Kidney (tissue), 14 donors: ENCODE data around the gene CACNA1F. TPM values are rescaled to one million over a fixed set of nuclear protein-coding genes. Genes with fewer than 3 reads are reported as not detected.

Source experiments
- DNase-seq, 5 donors: peaks; one replicate each; pipeline ENCODE4 v3.0.0-alpha.2; 2013 to 2020
- FAIRE-seq: peaks from 2 replicates; lab custom pipeline; 2012; peaks lifted over from hg19 to GRCh38; lab: Jason Lieb, UNC
- H3K27ac ChIP-seq, 2 donors: one replicate each; pipeline ENCODE4 v1.7.0; 2013; ENCODE audit warnings: low read depth in 2 of 2, low read length in 2 of 2, inconsistent platforms in 1 of 2
- H3K27me3 ChIP-seq: one replicate; pipeline ENCODE4 v1.7.1; 2013; ENCODE audit warnings: low read length, inconsistent platforms; ENCODE audit not compliant: control insufficient read depth, insufficient read depth
- H3K36me3 ChIP-seq, 3 donors: one replicate each; pipeline versions ENCODE4 v1.7.0 to v1.7.1; 2013; ENCODE audit warnings: low read length in 3 of 3, control low read depth in 1 of 3, inconsistent platforms in 1 of 3; ENCODE audit not compliant: insufficient read depth in 3 of 3, control insufficient read depth in 2 of 3
- H3K4me1 ChIP-seq, 3 donors: one replicate each; pipeline versions ENCODE4 v1.7.0 to v1.7.1; 2013; ENCODE audit warnings: low read length in 3 of 3, inconsistent platforms in 1 of 3, low read depth in 1 of 3; ENCODE audit not compliant: control insufficient read depth in 2 of 3, insufficient read depth in 2 of 3
- H3K4me3 ChIP-seq, 3 donors: one replicate each; pipeline versions ENCODE4 v1.7.0 to v1.8.1; 2013; ENCODE audit warnings: low read length in 3 of 3, control low read depth in 1 of 3, inconsistent platforms in 1 of 3
- H3K9ac ChIP-seq, 3 donors: one replicate each; pipeline versions ENCODE4 v1.7.0 to v1.7.1; 2013; ENCODE audit warnings: low read length in 3 of 3, control low read depth in 1 of 3, inconsistent platforms in 1 of 3
- H3K9me3 ChIP-seq, 3 donors: one replicate each; pipeline versions ENCODE4 v1.7.0 to v1.7.1; 2013; ENCODE audit warnings: low read length in 3 of 3, control low read depth in 1 of 3, inconsistent platforms in 1 of 3; ENCODE audit not compliant: control insufficient read depth in 2 of 3, insufficient read depth in 1 of 3
- CTCF ChIP-seq: IDR thresholded peaks from 3 replicates; pipeline ENCODE4 v1.5.1; 2012; ENCODE audit warnings: mild to moderate bottlenecking, moderate library complexity, borderline replicate concordance; ENCODE audit not compliant: insufficient read depth; ENCODE audit errors: extremely low read depth
- intact Hi-C: fragments of 100-400 bp; cut with DNase I; formaldehyde crosslinking; loops from one replicate; pipeline ENCODE4 v1.11.1; 2022
- polyA plus RNA-seq: library from polyadenylated mRNA; stranded (reverse); fragments of 350-450 nt; fragmentation: Illumina TruSeq; extraction: RNeasy Lipid Tissue Mini Kit (QIAGEN cat#74804); gene quantifications from one replicate; pipeline ENCODE4 v1.2.3, GENCODE V29; 2014; ENCODE audit warnings: low read depth, low replicate concordance; ENCODE audit not compliant: insufficient read depth
- total RNA-seq: library from RNA; stranded (reverse); fragmentation: NEBNext Ultra II Directional; extraction: Animal tissue kit (Norgen Biotek cat#: 25700); gene quantifications from one replicate; pipeline ENCODE4 v1.2.1, GENCODE V29; 2021
- donor health status: control.
- donor health status: control.
- donor health status: control.
- donor health status: control.
- donor health status: control.
- donor health status: DM: yes; HTN: yes; CAD: no.
- donor health status: Normal renal cell carcinoma (clear cell type).

The CACNA1F gene
- total and polyA plus RNA-seq, 2 donors from 2014 or later, result 0.15 to 0.25 TPM

- intact Hi-C loops, result no loop called here
- H3K9ac ChIP-seq, result no peak overlapping the region
- no peak for DNase-seq
- no peaks in the 10 kb centered on the region for H3K4me1 ChIP-seq
- H3K27me3 ChIP-seq, result no peaks in the 10 kb centered on the region
- H3K27ac ChIP-seq, result no peak overlapping the region
- H3K9me3 ChIP-seq, result no peaks in the 10 kb centered on the region
- TF ChIP-seq CTCF, result no peak
- FAIRE-seq, result no peak
- H3K4me3 ChIP-seq, result no peak overlapping the region
- H3K36me3 ChIP-seq, result no peaks in the 10 kb centered on the region
Measured at GRCh38 chrX:49262603-49263002, 29.5 kb upstream of the CACNA1F start.

- Histone ChIP-seq H3K36me3 (no peaks in the 10 kb centered on the region), H3K9me3 (no peaks in the 10 kb centered on the region), H3K4me3 (no peak overlapping the region), H3K27ac (no peak overlapping the region), H3K9ac (no peak overlapping the region), H3K27me3 (no peaks in the 10 kb centered on the region), H3K4me1 (no peaks in the 10 kb centered on the region)
- FAIRE-seq (no peak), DNase-seq (peak in 1 of 5 donors; percentile 42)
- intact Hi-C loops, result no loop called here
- TF ChIP-seq CTCF, result no peak
Measured at GRCh38 chrX:49260221-49260985, 27.3 kb upstream of the CACNA1F start.

GRCh38 chrX:49258749-49259124 lies 25.6 kb upstream of the CACNA1F start:
- Histone ChIP-seq H3K27ac (no peak overlapping the region), H3K9me3 (no peaks in the 10 kb centered on the region), H3K4me3 (no peak overlapping the region), H3K9ac (no peak overlapping the region), H3K36me3 (no peaks in the 10 kb centered on the region), H3K4me1 (no peaks in the 10 kb centered on the region), H3K27me3 (no peaks in the 10 kb centered on the region)
- intact Hi-C loops, result no loop called here
- FAIRE-seq, result no peak
- no peak for TF ChIP-seq CTCF
- DNase-seq, result peak in 1 of 5 donors; percentile 26
